ENCODE data around the gene PIGV.

DNA sequence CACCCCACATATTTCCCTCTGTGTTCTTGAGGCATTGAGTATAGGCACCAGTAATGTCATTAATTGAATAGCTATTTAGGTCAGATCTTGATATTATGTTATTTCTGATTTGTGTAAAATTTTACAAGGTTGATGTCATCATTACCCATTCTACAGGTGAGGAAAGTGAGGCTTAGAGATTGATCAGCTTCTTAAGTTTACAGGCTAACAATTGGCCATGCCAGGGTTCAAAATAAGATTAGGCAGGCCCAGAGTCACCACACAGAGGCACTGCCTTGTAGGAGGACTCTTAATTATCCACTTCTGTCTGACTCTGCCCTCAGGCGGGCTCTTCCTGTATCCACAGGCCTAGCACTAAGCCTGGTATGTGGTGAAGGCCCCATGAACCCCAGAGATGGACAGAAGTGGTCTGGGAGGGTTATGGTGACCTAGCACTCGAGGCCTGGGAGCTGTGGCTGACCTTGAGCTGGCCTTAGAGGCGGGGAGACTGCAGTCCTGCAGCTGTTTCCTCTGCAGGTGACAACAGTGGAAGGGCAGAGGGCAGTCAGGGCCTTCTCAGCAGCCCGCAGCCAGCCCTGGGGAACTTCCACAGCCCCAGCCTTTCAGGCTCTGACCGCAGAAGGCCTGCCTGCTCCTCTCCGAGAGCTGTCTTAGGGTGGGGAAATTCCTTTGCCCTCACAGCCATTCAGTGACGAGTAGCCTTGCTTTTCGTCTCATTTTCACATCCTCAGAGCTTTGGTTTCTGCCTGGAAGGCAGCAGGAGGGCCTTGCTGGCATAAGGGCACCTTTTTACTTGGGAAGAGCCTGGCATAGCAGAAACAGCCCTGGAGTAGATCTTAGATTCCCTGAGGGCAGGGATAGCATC, 51.0 kb downstream of the PIGV start:
- TF ChIP-seq, protein P1, sequence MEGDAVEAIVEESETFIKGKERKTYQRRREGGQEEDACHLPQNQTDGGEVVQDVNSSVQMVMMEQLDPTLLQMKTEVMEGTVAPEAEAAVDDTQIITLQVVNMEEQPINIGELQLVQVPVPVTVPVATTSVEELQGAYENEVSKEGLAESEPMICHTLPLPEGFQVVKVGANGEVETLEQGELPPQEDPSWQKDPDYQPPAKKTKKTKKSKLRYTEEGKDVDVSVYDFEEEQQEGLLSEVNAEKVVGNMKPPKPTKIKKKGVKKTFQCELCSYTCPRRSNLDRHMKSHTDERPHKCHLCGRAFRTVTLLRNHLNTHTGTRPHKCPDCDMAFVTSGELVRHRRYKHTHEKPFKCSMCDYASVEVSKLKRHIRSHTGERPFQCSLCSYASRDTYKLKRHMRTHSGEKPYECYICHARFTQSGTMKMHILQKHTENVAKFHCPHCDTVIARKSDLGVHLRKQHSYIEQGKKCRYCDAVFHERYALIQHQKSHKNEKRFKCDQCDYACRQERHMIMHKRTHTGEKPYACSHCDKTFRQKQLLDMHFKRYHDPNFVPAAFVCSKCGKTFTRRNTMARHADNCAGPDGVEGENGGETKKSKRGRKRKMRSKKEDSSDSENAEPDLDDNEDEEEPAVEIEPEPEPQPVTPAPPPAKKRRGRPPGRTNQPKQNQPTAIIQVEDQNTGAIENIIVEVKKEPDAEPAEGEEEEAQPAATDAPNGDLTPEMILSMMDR (IDR thresholded peaks at IDR 0.05 in 2 of 3, conservative IDR thresholded peaks at IDR 0.05 in 1 of 3; ENCODE audit: borderline replicate concordance in 1 of 3, insufficient read depth in 1 of 3, low read depth in 2 of 3, low read length in 2 of 3): no peak
- TF ChIP-seq EGR1 (IDR thresholded peaks at IDR 0.05; ENCODE audit: low read depth) (no peak), POLR2A (IDR thresholded peaks at IDR 0.05; ENCODE audit: borderline replicate concordance, extremely low read depth, insufficient read depth, insufficient read length) (no peak), EZH2 (IDR thresholded peaks at IDR 0.05) (no peak), EZH2phosphoT487 (IDR thresholded peaks at IDR 0.05; ENCODE audit: borderline replicate concordance) (no peak)
- TF ChIP-seq, protein P2, sequence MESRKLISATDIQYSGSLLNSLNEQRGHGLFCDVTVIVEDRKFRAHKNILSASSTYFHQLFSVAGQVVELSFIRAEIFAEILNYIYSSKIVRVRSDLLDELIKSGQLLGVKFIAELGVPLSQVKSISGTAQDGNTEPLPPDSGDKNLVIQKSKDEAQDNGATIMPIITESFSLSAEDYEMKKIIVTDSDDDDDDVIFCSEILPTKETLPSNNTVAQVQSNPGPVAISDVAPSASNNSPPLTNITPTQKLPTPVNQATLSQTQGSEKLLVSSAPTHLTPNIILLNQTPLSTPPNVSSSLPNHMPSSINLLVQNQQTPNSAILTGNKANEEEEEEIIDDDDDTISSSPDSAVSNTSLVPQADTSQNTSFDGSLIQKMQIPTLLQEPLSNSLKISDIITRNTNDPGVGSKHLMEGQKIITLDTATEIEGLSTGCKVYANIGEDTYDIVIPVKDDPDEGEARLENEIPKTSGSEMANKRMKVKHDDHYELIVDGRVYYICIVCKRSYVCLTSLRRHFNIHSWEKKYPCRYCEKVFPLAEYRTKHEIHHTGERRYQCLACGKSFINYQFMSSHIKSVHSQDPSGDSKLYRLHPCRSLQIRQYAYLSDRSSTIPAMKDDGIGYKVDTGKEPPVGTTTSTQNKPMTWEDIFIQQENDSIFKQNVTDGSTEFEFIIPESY (IDR thresholded peaks at IDR 0.05; ENCODE audit: extremely low read depth, insufficient replicate concordance, low read length): no peak
- TF ChIP-seq, protein P3, sequence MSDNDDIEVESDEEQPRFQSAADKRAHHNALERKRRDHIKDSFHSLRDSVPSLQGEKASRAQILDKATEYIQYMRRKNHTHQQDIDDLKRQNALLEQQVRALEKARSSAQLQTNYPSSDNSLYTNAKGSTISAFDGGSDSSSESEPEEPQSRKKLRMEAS (IDR thresholded peaks at IDR 0.05): no peak
- TF ChIP-seq, protein P4, sequence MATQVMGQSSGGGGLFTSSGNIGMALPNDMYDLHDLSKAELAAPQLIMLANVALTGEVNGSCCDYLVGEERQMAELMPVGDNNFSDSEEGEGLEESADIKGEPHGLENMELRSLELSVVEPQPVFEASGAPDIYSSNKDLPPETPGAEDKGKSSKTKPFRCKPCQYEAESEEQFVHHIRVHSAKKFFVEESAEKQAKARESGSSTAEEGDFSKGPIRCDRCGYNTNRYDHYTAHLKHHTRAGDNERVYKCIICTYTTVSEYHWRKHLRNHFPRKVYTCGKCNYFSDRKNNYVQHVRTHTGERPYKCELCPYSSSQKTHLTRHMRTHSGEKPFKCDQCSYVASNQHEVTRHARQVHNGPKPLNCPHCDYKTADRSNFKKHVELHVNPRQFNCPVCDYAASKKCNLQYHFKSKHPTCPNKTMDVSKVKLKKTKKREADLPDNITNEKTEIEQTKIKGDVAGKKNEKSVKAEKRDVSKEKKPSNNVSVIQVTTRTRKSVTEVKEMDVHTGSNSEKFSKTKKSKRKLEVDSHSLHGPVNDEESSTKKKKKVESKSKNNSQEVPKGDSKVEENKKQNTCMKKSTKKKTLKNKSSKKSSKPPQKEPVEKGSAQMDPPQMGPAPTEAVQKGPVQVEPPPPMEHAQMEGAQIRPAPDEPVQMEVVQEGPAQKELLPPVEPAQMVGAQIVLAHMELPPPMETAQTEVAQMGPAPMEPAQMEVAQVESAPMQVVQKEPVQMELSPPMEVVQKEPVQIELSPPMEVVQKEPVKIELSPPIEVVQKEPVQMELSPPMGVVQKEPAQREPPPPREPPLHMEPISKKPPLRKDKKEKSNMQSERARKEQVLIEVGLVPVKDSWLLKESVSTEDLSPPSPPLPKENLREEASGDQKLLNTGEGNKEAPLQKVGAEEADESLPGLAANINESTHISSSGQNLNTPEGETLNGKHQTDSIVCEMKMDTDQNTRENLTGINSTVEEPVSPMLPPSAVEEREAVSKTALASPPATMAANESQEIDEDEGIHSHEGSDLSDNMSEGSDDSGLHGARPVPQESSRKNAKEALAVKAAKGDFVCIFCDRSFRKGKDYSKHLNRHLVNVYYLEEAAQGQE (IDR thresholded peaks at IDR 0.05; ENCODE audit: low read depth): no peak

Measured in HCT116 (cell line).